Measurements from ENCODE around the gene CLEC10A.

- no peak for TF ChIP-seq CTCF (conservative IDR thresholded peaks at IDR 0.05 in 1 of 2, IDR thresholded peaks at IDR 0.05 in 1 of 2; ENCODE audit: extremely low read depth in 1 of 2, insufficient read depth in 1 of 2, low read depth in 1 of 2, low read length in 2 of 2)
- TF ChIP-seq EZH2 (IDR thresholded peaks at IDR 0.05; ENCODE audit: borderline replicate concordance, low read length), result no peak
Measured at GRCh38 chr17:7038025-7038862, 41.8 kb downstream of the CLEC10A start.
